NOMO-1 (cell line): ENCODE results near the gene DRD4.
"Not testable (repeated sequence)": the region's sequence is repeated elsewhere in the genome, so short reads cannot be mapped to it uniquely, and the experiment has no call there.

Experiments
- DNase-seq, 2 experiments: peaks; one replicate each; lab custom pipeline; 2025; ENCODE audit not compliant: unreplicated experiment in 2 of 2; lab: John Stamatoyannopoulos, UW

Gene DRD4

DNA sequence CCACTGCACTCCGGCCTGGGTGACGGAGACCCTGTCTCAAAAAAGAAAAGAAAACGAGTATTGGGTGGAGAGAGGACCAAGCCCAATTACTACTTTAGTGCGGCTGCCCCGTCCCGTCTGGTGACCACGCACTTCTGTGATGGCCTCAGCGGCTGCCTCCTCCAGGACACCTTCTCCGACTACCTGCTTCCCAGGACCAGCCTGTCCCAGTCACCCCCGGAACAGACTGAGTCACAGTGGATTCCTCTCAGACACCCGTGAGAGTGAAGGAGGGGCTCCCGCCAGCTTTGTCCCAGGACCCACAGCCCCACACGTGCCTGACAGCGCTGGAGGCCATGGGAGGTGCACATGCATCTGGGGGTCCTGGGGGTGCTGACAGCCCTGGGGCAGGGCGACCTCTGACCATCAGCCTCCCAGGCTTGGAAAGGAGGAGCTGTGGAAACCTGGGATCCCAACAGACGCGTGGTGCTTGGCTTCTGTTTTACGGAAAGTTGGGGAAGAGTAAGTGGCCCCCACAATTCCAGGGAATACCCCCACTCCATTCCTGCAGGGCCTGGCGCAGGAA lies 4.8 kb downstream of the DRD4 start:
- DNase-seq: no peak

DNA sequence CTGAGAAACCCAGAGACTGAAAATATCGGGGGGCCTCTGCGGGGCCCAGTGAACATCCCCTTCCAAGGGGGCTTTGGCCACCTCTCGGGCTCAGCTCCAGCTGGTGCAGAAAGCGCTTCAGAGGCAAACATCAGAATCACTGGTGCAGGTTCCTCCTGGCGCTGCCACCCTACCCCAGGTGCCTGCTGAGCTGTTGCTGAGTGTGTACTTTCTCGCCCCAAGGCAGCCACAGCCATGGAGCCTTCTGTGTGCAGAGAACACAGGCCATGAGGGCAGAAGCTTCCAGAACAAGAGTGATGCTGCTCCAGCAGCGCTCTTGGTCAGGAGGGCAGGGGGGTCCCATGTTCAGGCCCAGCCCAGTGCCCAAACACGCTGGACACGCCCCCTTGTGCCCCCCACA lies 6.3 kb downstream of the DRD4 start:
- DNase-seq: no peak

GRCh38 chr11:643849-644738 lies 7.0 kb downstream of the DRD4 start:
- DNase-seq: no peak

DNA sequence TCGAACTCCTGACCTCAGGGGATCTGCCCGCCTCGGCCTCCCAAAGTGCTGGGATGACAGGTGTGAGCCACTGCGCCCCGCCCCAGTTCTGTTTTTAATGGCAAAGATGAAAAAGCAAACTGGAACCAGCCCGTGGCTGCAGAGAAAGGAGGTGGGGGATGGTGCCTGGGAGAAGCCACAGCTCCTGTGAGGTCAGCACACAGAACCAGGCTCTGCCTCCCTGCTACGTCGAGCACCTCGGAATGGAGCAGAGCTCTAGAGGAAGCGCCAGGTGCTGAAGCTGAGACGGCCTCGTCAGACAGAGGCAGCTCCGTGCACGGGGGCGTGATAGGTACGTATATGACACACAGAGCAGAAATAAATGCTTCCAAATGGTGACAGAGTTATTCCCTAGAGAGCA lies 8.5 kb downstream of the DRD4 start:
- DNase-seq: no peak

DNA sequence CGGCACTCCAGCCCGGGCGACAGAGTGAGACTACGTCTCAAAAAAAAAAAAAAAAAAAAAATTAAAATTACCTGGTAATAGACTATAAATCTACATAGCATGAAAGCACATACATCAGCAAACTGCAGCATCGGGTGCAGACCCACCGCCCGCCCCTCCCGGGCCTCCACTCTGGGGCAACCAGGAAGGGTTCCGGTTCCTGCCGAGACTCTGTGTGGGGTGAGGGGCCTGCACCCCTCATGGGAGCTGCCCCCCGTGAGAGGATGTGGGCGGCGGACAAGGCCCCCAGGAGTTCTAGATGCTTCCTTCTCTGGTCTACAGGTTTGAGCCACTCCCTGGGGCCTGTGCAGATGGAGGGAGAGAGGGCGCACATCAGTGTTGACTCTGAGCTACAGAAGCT lies 9.1 kb downstream of the DRD4 start:
- DNase-seq: no peak

DNA sequence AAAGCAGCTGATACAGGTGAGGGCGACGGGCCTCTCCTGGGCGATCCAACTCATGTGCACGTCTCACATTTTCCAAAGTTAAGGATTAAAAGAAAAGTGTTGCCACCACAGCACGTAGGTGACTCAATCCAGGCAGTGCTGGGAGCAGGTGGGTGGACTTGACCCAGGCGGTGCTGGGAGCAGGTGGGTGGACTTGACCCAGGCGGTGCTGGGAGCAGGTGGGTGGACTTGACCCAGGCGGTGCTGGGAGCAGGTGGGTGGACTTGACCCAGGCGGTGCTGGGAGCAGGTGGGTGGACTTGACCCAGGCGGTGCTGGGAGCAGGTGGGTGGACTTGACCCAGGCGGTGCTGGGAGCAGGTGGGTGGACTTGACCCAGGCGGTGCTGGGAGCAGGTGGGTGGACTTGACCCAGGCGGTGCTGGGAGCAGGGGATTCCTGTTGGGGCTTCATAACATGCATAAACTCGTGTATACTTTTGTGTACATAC lies 10.6 kb downstream of the DRD4 start:
- not testable (repeated sequence) for DNase-seq

DNA sequence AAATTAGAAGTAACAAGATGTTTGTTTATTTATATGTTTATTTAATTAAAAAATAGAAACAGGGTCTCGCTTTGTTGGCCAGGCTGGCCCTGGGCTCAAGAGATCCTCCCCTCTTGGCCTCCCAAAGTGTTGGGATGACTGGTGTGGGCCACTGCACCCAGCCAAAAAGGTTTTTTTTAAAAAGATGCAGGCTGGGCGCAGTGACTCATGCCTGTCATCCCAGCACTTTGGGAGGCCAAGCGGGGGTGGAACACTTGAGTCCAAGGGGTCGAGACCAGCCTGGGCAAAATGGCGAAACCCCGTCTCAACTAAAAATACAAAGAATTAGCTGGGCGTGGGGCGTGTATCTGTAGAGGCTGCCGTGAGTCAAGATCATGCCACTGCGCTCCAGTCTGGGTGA lies 13.4 kb downstream of the DRD4 start:
- no peak for DNase-seq

DNA sequence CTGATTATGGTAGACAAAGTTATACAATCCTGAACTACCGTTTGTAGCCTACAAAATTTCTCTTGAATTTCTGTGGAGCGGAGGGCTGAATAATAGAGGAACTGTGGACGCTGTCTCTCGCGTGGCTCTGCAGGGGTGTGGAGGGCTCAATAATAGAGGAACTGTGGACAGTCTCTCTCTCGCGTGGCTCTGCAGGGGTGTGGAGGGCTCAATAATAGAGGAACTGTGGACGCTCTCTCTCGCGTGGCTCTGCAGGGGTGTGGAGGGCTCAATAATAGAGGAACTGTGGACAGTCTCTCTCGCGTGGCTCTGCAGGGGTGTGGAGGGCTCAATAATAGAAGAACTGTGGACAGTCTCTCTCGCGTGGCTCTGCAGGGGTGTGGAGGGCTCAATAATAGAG lies 16.1 kb downstream of the DRD4 start:
- DNase-seq: peak in 1 of 2 experiments; percentile 13

DNA sequence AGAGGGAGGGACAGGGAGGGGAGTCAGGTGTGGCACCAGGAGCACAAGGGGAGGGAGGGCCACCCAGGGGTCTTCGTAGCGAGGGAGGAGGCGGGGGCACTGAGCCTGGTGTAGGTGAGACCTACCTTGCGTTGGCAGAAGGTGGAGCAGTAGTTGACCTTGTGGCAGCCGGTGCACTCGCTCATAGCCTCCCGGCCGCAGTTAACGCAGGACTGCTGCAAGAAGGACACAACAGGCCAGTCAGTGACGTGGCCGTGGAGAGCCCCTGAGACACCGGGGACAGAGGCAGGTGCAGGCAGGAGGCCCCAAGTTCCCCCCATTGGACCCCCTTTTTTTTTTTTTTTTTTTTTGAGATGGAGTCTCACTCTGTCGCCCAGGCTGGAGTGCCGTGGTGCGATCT lies 16.8 kb downstream of the DRD4 start:
- no peak for DNase-seq

GRCh38 chr11:654444-654843 lies 17.4 kb downstream of the DRD4 start:
- not testable (repeated sequence) for DNase-seq

- DNase-seq: no peak
Observed at GRCh38 chr11:655036-655726, 18.1 kb downstream of the DRD4 start.

- DNase-seq: no peak
Observed at GRCh38 chr11:656426-656825, 19.4 kb downstream of the DRD4 start.

DNA sequence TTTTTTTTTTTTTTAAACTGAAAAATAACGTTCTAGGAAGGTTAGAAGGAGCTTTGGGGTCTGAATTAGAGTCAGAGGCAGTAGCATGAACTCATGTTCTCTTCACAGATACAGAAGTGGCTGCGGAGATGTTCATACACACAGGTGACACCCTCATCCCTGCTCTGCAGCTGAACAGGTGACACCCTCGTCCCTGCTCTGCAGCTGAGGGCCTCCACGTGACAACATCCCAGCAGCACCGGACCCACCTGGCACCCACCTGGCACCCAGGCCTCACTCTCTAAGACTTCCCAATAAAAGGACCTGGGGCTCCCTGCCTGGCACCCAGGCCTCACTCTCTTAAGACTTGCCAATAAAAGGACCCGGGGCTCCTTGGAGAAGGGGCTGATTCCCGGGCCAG lies 19.8 kb downstream of the DRD4 start:
- DNase-seq: no peak

DNA sequence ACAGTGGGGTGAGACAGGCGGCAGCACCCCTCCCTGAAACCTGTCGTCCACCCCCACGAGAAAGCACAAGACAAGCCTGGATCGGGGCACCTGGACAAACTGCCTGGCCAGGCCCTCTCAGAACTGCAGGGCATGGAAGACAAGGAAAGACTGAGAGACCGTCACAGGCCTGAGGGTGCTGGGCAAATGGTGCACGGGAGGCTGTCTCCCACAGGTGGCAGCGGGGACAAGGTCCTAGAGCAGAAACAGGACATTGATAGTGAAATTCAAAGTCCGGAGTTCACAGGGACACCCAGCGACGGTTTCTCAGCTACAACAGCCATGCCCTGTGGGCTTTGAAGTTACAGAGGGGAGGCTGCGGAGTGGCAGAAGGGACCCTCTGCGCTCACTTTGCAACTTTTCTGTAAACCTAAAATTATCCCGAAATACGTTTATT lies 20.6 kb downstream of the DRD4 start:
- no peak for DNase-seq

DNA sequence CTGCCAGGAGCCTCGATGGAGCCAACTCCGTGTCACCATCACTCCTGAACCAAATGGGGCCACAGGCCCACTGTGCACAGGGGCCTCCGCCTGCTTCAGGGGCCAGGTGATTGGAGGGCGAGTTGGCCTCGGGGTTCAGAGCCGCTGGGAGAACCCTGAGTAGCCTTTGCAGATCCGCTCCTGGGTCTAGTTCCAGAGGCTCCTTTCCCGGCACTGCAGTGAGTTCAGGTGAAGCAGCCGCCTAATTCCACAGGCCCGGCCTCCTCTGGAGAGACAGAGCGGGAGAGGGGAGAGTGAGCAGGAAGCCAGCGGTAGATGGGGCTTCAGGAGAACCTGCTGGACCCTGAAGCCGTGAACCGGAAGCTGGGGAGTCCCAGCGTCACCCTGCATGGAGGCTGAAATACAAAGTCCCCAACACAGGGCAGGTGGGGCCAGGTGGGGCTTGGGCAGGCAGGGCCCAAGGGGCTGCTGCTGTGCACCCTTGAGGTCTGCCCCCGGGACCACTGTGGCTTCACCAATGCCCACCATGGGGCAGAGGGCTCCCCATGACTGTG lies 22.5 kb downstream of the DRD4 start:
- DNase-seq: no peak

DNA sequence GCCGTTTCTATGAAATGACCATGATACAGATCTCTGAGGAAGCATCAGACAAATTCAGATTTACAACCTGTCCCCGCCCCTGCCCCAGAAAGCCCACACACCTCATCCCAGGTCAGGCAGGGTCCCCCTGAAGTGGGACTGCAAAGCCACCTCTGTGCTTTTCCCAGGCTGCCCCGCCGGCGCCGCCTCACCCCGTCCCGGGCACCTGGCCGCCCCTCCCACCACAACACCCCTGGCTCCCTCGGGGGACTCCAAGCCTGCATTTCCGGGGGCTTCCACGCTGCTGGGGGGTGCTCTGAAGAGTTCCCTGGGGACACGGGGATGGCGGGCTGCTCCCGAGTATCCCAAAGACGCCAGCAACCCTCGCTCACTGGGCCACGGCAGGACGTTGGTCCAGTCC lies 23.2 kb downstream of the DRD4 start:
- DNase-seq: no peak

DNA sequence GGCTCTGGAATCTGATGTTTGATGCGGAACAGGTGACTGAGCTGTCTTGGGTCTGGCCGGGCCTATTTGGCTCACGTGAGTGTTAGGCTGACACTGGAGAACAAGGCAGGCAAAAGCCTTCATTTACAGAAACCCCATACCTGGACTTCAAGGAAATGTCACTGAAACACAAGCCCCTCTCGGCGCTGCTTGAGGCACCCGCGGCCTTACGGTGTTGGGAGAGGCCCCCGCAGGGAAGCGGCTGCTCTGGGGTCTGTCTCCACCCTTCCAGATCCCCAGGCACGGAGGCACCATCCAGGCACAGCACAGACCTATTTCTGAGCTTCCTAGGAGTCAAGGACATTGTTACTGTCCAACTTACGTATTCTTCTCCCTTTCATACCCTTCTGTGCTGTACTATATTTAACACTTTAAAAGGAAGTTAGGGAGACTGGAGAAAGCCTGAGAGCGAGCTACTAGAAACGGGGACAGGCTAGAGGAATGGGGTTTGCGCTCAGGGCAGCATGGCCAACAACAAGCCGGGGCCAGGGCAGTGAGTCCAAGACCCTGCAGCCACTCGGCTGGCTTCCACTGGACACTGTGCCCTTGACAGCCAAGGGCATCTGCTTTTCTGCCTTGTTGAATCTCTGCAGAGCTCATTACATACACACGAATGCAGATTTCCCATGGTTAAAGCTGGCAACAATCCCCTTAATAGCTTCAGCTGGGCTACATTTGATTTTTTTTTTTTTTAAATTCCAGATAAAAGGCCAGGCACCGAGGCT lies 23.8 kb downstream of the DRD4 start:
- DNase-seq: no peak

- peak in 1 of 2 experiments; percentile 7 for DNase-seq
Observed at GRCh38 chr11:662689-663274, 25.7 kb downstream of the DRD4 start.

DNA sequence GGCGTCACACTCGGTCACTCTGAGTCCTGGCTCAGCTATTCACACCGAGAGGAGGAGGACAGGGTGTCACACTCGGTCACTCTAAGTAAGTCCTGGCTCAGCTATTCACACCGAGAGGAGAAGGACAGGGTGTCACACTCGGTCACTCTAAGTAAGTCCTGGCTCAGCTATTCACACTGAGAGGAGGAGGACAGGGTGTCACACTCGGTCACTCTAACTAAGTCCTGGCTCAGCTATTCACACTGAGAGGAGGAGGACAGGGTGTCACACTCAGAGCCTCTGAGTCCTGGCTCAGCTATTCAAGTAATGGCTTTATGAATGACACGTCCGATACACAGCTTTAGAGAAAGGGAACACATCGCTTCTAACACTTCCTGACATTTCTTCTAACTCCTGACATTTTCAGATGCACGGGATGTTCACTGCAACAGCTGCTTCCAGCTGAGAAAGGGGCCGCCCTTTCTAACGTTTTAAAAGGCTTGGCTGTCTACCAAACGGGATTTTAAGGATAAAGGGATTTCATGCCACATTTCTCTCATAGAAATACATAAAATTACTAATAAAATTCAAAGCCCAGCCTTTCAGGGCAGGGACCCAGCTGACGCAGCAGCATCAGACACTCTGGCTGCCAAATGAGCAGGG lies 28.1 kb downstream of the DRD4 start:
- DNase-seq: no peak
